HG03135 (cell line): ENCODE data around the gene MYH10.

ENCODE experiments used
- ATAC-seq: cut with Tn5 transposase; IDR thresholded peaks from one replicate; pipeline ENCODE4 v1.9.1; 2021; ENCODE audit warnings: mild to moderate bottlenecking, moderate library complexity; ENCODE audit not compliant: unreplicated experiment

Gene MYH10

GRCh38 chr17:8477171-8477570 is 153.4 kb downstream of the MYH10 start:
- no peak for ATAC-seq

- no peak for ATAC-seq
These were observed 153.8 kb downstream of the MYH10 start for GRCh38 chr17:8476741-8477140.

- ATAC-seq = no peak
These were observed 154.7 kb downstream of the MYH10 start for GRCh38 chr17:8475781-8476180.

GRCh38 chr17:8475227-8475626 is 155.3 kb downstream of the MYH10 start:
- no peak for ATAC-seq

GRCh38 chr17:8474826-8475225 is 155.7 kb downstream of the MYH10 start:
- ATAC-seq = no peak

- no peak for ATAC-seq
These were observed 156.9 kb downstream of the MYH10 start for GRCh38 chr17:8473451-8474192.

GRCh38 chr17:8472663-8473062 is 157.9 kb downstream of the MYH10 start:
- no peak for ATAC-seq

GRCh38 chr17:8470447-8471047 is 160.0 kb downstream of the MYH10 start:
- no peak for ATAC-seq

GRCh38 chr17:8469964-8470363 is 160.6 kb downstream of the MYH10 start:
- ATAC-seq = no peak

- ATAC-seq = no peak
These were observed 161.5 kb downstream of the MYH10 start for GRCh38 chr17:8468980-8469379.

- ATAC-seq = no peak
These were observed 162.4 kb downstream of the MYH10 start for GRCh38 chr17:8468127-8468526.

- no peak for ATAC-seq
These were observed 163.0 kb downstream of the MYH10 start for GRCh38 chr17:8467527-8467926.

GRCh38 chr17:8466873-8467272 is 163.7 kb downstream of the MYH10 start:
- no peak for ATAC-seq

- no peak for ATAC-seq
These were observed 164.1 kb downstream of the MYH10 start for GRCh38 chr17:8466456-8466855.

GRCh38 chr17:8465759-8466158 is 164.8 kb downstream of the MYH10 start:
- no peak for ATAC-seq

- no peak for ATAC-seq
These were observed 165.2 kb downstream of the MYH10 start for GRCh38 chr17:8465356-8465755.

GRCh38 chr17:8464941-8465340 is 165.6 kb downstream of the MYH10 start:
- no peak for ATAC-seq

GRCh38 chr17:8463099-8463498 is 167.4 kb downstream of the MYH10 start:
- no peak for ATAC-seq

GRCh38 chr17:8462564-8462963 is 168.0 kb downstream of the MYH10 start:
- ATAC-seq = no peak

GRCh38 chr17:8459831-8460230 is 170.7 kb downstream of the MYH10 start:
- no peak for ATAC-seq

GRCh38 chr17:8459107-8459506 is 171.4 kb downstream of the MYH10 start:
- no peak for ATAC-seq

- ATAC-seq = no peak
These were observed 172.4 kb downstream of the MYH10 start for GRCh38 chr17:8458128-8458527.
